Activated T-cell treated with anti-CD3 and anti-CD28 coated beads for 1 hour (primary cell): Measurements from ENCODE around the gene IL16.

Source experiments
- DNase-seq: peaks from one replicate; pipeline ENCODE4 v3.0.0-alpha.2; 2020; ENCODE audit warnings: low read depth

IL16 gene

GRCh38 chr15:81174792-81175327, 21.8 kb upstream of the IL16 start:
- DNase-seq, result no peak

- no peak for DNase-seq
Measured at GRCh38 chr15:81175496-81175895, 21.2 kb upstream of the IL16 start.

GRCh38 chr15:81176291-81176893, 20.3 kb upstream of the IL16 start:
- no peak for DNase-seq

- no peak for DNase-seq
Measured at GRCh38 chr15:81178365-81178764, 18.3 kb upstream of the IL16 start.

- no peak for DNase-seq
Measured at GRCh38 chr15:81181220-81181619, 15.5 kb upstream of the IL16 start.

- no peak for DNase-seq
Measured at GRCh38 chr15:81182031-81182755, 14.5 kb upstream of the IL16 start.

- DNase-seq, result no peak
Measured at GRCh38 chr15:81182756-81183438, 13.8 kb upstream of the IL16 start.

- no peak for DNase-seq
Measured at GRCh38 chr15:81183439-81183775, 13.3 kb upstream of the IL16 start.

- no peak for DNase-seq
Measured at GRCh38 chr15:81184188-81184587, 12.5 kb upstream of the IL16 start.

- no peak for DNase-seq
Measured at GRCh38 chr15:81185631-81186295, 10.9 kb upstream of the IL16 start.

GRCh38 chr15:81188354-81188753, 8.3 kb upstream of the IL16 start:
- no peak for DNase-seq

GRCh38 chr15:81189583-81190283, 6.9 kb upstream of the IL16 start:
- no peak for DNase-seq

GRCh38 chr15:81190922-81191507, 5.7 kb upstream of the IL16 start:
- DNase-seq, result no peak

GRCh38 chr15:81191701-81192100, 5.0 kb upstream of the IL16 start:
- DNase-seq, result no peak

GRCh38 chr15:81194723-81195122, 2.0 kb upstream of the IL16 start:
- no peak for DNase-seq

- DNase-seq, result no peak
Measured at GRCh38 chr15:81195339-81195864, 1.3 kb upstream of the IL16 start.

GRCh38 chr15:81197255-81197630, 564 bp downstream of the IL16 start:
- no peak for DNase-seq

- DNase-seq, result no peak
Measured at GRCh38 chr15:81197688-81198281, 1.1 kb downstream of the IL16 start.

- DNase-seq, result no peak
Measured at GRCh38 chr15:81199031-81199779, 2.5 kb downstream of the IL16 start.

GRCh38 chr15:81206018-81206417, 9.3 kb downstream of the IL16 start:
- DNase-seq, result no peak
